DND-41 (cell line): ENCODE measurements around the gene APOOL.

Experiments
- ATAC-seq: fragments of 200-7000 bp; cut with Tn5 transposase; 3 replicates; pipeline ENCODE4 v1.9.1; 2021; ENCODE audit warnings: low read depth; ENCODE audit not compliant: insufficient read depth
- DNase-seq: peaks from one replicate; pipeline ENCODE4 v3.0.0-alpha.2; 2020
- H2AFZ ChIP-seq: 2 replicates; pipeline ENCODE4 v1.6.0; 2012; ENCODE audit warnings: low read depth, low read length
- H3K27ac ChIP-seq: 2 replicates; pipeline ENCODE4 v1.5.1; 2012; ENCODE audit warnings: low read length, inconsistent platforms
- H3K27me3 ChIP-seq: fragments of 200-600 bp; sonication (generic); 2 replicates; pipeline ENCODE4 v1.6.0; 2012; ENCODE audit warnings: low read length, mild to moderate bottlenecking, inconsistent platforms; ENCODE audit not compliant: insufficient read depth, poor library complexity
- H3K36me3 ChIP-seq: 2 replicates; pipeline ENCODE4 v1.5.1; 2012; ENCODE audit warnings: low read length, inconsistent platforms; ENCODE audit not compliant: insufficient read depth
- H3K4me1 ChIP-seq: 2 replicates; pipeline ENCODE4 v1.5.1; 2012; ENCODE audit warnings: mild to moderate bottlenecking, low read length; ENCODE audit not compliant: insufficient read depth
- H3K4me2 ChIP-seq: 2 replicates; pipeline ENCODE4 v1.6.0; 2012; ENCODE audit warnings: mild to moderate bottlenecking, moderate library complexity, low read length, inconsistent platforms; ENCODE audit not compliant: insufficient read depth
- H3K4me3 ChIP-seq, 2 experiments: fragments of 200-600 bp in 1 of 2; shearing (Covaris generic) in 1 of 2; 2 replicates each; pipeline ENCODE4 v1.5.1; 2012 to 2016; ENCODE audit warnings: inconsistent platforms in 2 of 2, low read length in 2 of 2, mild to moderate bottlenecking in 2 of 2, low read depth in 1 of 2, moderate library complexity in 1 of 2
- H3K79me2 ChIP-seq: 2 replicates; pipeline ENCODE4 v1.6.0; 2012; ENCODE audit warnings: low read length, inconsistent platforms; ENCODE audit not compliant: insufficient read depth
- H3K9ac ChIP-seq: 2 replicates; pipeline ENCODE4 v1.6.0; 2012; ENCODE audit warnings: low read depth, mild to moderate bottlenecking, inconsistent platforms, low read length, moderate library complexity
- H3K9me3 ChIP-seq: 2 replicates; pipeline ENCODE4 v1.5.1; 2012; ENCODE audit warnings: low read length, moderate library complexity, mild to moderate bottlenecking, inconsistent platforms; ENCODE audit not compliant: insufficient read depth, severe bottlenecking
- H4K20me1 ChIP-seq: 2 replicates; pipeline ENCODE4 v1.6.0; 2012; ENCODE audit warnings: low read length; ENCODE audit not compliant: insufficient read depth
- EZH2 ChIP-seq: IDR thresholded peaks from 3 replicates; pipeline ENCODE4 v1.6.1; 2012; ENCODE audit warnings: borderline replicate concordance, low read depth, mild to moderate bottlenecking, moderate library complexity, low read length, inconsistent platforms; ENCODE audit not compliant: severe bottlenecking
- TF ChIP-seq, protein P1 (sequence below): IDR thresholded peaks from 2 replicates; pipeline ENCODE4 v1.5.1; 2012; ENCODE audit warnings: borderline replicate concordance, low read length, moderate library complexity, mild to moderate bottlenecking; ENCODE audit not compliant: poor library complexity, severe bottlenecking; ENCODE audit errors: extremely low read depth

The APOOL gene

DNA sequence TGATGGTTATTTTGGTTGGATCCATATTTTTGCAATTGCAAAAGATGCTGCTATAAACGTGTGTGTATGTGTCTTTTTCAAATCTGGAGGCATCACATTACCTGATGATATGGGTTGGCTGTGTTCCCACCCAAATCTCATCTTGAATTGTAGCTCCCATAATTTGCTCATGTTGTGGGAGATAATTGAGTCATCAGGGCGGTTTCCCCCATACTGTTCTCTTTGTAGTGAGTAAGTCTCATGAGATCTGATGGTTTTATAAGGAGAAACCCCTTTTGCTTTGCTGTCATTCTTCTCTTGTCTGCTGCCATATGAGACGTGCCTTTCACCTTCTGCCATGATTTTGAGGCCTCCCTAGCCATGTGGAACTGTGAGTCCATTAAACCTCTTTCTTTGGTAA is 33.4 kb downstream of the APOOL start:
- Histone ChIP-seq H3K4me1 (no peaks in the 10 kb centered on the region), H3K4me2 (no peak overlapping the region), H3K79me2 (peaks cover 3% of the 10 kb centered on the region; the same call in 1 of the 2 replicates), H3K9ac (no peak overlapping the region), H3K9me3 (no peaks in the 10 kb centered on the region), H3K27ac (no peak overlapping the region), H3K27me3 (no peaks in the 10 kb centered on the region), H2AFZ (no peak overlapping the region), H3K36me3 (no peaks in the 10 kb centered on the region), H4K20me1 (no peaks in the 10 kb centered on the region), H3K4me3 (no peak overlapping the region)
- no peak for TF ChIP-seq EZH2
- TF ChIP-seq, protein P1, sequence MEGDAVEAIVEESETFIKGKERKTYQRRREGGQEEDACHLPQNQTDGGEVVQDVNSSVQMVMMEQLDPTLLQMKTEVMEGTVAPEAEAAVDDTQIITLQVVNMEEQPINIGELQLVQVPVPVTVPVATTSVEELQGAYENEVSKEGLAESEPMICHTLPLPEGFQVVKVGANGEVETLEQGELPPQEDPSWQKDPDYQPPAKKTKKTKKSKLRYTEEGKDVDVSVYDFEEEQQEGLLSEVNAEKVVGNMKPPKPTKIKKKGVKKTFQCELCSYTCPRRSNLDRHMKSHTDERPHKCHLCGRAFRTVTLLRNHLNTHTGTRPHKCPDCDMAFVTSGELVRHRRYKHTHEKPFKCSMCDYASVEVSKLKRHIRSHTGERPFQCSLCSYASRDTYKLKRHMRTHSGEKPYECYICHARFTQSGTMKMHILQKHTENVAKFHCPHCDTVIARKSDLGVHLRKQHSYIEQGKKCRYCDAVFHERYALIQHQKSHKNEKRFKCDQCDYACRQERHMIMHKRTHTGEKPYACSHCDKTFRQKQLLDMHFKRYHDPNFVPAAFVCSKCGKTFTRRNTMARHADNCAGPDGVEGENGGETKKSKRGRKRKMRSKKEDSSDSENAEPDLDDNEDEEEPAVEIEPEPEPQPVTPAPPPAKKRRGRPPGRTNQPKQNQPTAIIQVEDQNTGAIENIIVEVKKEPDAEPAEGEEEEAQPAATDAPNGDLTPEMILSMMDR = no peak
- ATAC-seq (no peak), DNase-seq (no peak)

- Histone ChIP-seq H3K79me2 (no peaks in the 10 kb centered on the region), H3K27ac (no peak overlapping the region), H2AFZ (no peak overlapping the region), H3K4me2 (no peak overlapping the region), H3K27me3 (no peaks in the 10 kb centered on the region), H3K36me3 (no peaks in the 10 kb centered on the region), H4K20me1 (no peaks in the 10 kb centered on the region), H3K4me1 (no peaks in the 10 kb centered on the region), H3K9ac (no peak overlapping the region), H3K9me3 (no peaks in the 10 kb centered on the region), H3K4me3 (no peak overlapping the region)
- DNase-seq = no peak
- no peak for ATAC-seq
- TF ChIP-seq, protein P1 = no peak
- TF ChIP-seq EZH2 = no peak
Observed at GRCh38 chrX:85051627-85052026, 48.0 kb downstream of the APOOL start.

GRCh38 chrX:85052205-85052604 is 48.5 kb downstream of the APOOL start:
- H3K27me3 ChIP-seq = no peaks in the 10 kb centered on the region
- no peaks in the 10 kb centered on the region for H3K9me3 ChIP-seq
- no peak overlapping the region for H3K4me3 ChIP-seq
- ATAC-seq (no peak), DNase-seq (no peak)
- no peaks in the 10 kb centered on the region for H4K20me1 ChIP-seq
- no peaks in the 10 kb centered on the region for H3K36me3 ChIP-seq
- no peak overlapping the region for H2AFZ ChIP-seq
- no peak overlapping the region for H3K9ac ChIP-seq
- H3K79me2 ChIP-seq = no peaks in the 10 kb centered on the region
- TF ChIP-seq, protein P1 = no peak
- no peak for TF ChIP-seq EZH2
- H3K4me2 ChIP-seq = no peak overlapping the region
- H3K4me1 ChIP-seq = no peaks in the 10 kb centered on the region
- no peak overlapping the region for H3K27ac ChIP-seq
